WTC11 (cell line): Measurements from ENCODE around the gene GIGYF1.

Source experiments
- CREB1 ChIP-seq: sonication (generic); formaldehyde crosslinking; IDR thresholded peaks from 2 replicates; pipeline ENCODE4 v1.8.0; 2023; ENCODE audit warnings: mild to moderate bottlenecking, missing genetic modification reagents
- CTCF ChIP-seq: fragments of 200-600 bp; IDR thresholded peaks from 2 replicates; pipeline ENCODE4 v1.8.0; 2022; ENCODE audit warnings: antibody characterized with exemption
- ERG ChIP-seq: fragments of 250-450 bp; sonication (Bioruptor Pico); IDR thresholded peaks from 2 replicates; pipeline ENCODE4 v1.8.0; 2021; ENCODE audit warnings: mild to moderate bottlenecking
- FOXK1 ChIP-seq: sonication (generic); formaldehyde crosslinking; IDR thresholded peaks from 2 replicates; pipeline ENCODE4 v1.8.0; 2022; ENCODE audit warnings: mild to moderate bottlenecking, moderate library complexity, missing genetic modification reagents
- MAX ChIP-seq: sonication (generic); formaldehyde crosslinking; IDR thresholded peaks from 2 replicates; pipeline ENCODE4 v1.8.0; 2022; ENCODE audit warnings: mild to moderate bottlenecking, missing genetic modification reagents
- PRRX2 ChIP-seq: fragments of 250-450 bp; sonication (Bioruptor Pico); IDR thresholded peaks from 2 replicates; pipeline ENCODE4 v1.8.0; 2021; ENCODE audit warnings: mild to moderate bottlenecking
- SP1 ChIP-seq: sonication (generic); formaldehyde crosslinking; conservative IDR thresholded peaks from 2 replicates; pipeline ENCODE4 v1.8.1; 2022; ENCODE audit warnings: missing genetic modification reagents
- ZSCAN18 ChIP-seq: fragments of 250-450 bp; sonication (Bioruptor Pico); IDR thresholded peaks from 2 replicates; pipeline ENCODE4 v2.1.2; 2022; ENCODE audit warnings: mild to moderate bottlenecking, moderate library complexity

- no peak for TF ChIP-seq MAX (CRISPR knock-in tag)
- TF ChIP-seq SP1 = no peak
- no peak for TF ChIP-seq CTCF
- TF ChIP-seq ERG (CRISPR knock-in tag) = no peak
- no peak for TF ChIP-seq ZSCAN18 (CRISPR knock-in tag)
- TF ChIP-seq PRRX2 (CRISPR knock-in tag) = no peak
- no peak for TF ChIP-seq FOXK1
- TF ChIP-seq CREB1 (CRISPR knock-in tag) = no peak
Measured at GRCh38 chr7:100686201-100686821, 7.7 kb downstream of the GIGYF1 start.
